Activated T-cell treated with anti-CD3 and anti-CD28 coated beads, Interleukin-2, amount 50 U/mL, for 48 hours (primary cell): Measurements from ENCODE around the gene NRXN2.
A peak's percentile ranks its signal among the peaks of the same experiment; 100 is the strongest.

Source experiments
- DNase-seq, 2 experiments: peaks; one replicate each; pipeline ENCODE4 v3.0.0-alpha.2; 2020

The NRXN2 gene

GRCh38 chr11:64742889-64743590, 20.0 kb upstream of the NRXN2 start:
- peak; percentile 87 to 90 for DNase-seq

DNA sequence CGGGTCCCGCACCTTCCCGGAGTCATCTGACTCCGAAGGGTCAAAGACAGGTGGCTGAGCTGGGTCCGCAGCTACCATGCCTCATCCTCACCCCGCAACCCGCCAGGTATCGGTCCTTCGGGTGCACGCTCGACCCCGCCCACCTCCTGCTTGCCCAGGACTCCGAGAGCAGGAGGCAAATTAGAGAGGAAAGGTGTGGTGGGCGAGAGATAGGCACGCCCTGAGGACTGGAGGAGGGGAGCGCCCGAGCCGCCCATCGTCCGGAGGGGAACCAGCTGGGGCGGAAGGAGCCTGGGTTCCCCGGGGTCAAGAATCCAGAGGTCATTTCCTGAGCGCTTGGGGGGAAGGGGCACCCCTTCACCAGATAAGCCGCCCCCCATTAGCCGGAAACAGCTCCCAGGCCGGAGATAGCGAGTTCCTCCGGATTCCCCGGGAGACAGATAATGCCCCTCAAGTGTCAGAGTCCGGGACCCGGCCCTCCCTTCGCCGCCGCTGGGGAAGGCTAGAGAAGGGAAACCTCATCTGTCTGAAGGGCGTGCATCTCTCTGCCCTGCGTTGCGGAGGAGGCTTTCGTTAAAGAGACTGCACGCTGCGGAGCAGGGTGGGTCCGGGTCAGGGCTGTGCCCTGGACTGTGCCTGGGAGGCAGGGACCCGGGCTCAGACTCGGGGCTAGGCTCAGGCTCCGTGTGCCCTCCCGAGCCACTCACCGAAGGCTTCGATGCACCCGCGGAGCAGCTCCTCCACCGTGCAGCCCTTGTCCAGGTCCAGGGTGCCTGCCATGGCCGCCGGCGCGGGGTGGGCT, 19.3 kb upstream of the NRXN2 start:
- DNase-seq, result no peak

DNA sequence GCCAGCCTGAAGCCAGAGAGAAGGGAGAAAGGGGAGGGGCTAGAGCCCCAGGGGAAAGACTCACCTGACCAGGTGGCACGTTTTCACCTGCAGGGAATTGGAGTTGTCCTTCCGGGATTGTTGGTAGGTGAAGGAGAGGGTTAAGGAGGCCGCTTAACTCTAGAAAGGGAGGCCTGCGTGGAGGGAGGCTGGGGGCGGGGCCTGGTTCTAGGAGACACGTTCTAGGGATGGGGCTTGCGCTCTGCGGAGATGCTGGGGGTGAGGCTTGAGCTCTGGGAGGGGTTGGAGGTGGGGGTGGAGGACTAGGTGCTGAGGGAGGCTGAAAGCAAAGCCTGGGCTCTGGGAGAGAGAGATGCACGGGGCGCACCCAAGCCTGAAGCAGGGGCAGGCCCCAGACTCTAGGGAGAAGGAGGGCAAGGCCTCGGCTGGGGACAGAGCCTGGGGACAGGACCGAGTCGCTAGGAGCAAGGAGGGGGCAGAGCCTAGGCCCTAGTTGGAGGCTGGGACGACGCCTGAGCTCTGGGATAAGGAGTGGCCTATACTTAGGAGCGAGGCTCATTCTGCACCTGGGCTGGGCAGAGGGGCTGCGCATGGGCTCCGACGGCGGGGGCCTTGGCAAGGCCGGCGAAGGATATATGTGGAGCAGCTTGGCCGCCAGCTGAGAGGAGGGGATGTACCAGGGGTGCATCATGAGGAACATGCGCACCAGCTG, 18.5 kb upstream of the NRXN2 start:
- no peak for DNase-seq

DNA sequence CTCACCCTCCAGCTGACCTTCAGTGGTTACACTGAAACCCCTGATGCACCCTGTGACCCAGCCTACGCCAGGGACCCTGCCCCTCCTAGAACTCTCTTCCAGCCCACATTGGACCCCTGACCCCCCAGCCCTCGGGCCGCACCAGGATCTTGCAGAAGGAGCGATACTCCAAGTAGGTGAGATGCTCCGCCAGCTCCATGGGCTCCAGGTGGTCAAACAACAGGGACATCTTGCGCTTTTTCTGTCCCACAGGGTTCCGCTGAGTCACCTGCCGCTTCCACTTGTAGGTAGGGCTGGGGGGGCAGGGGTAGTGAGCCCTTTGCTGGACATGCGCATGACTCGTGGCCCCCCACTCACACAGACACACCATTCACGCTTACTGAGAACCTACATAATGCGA, 16.9 kb upstream of the NRXN2 start:
- DNase-seq, result no peak

DNA sequence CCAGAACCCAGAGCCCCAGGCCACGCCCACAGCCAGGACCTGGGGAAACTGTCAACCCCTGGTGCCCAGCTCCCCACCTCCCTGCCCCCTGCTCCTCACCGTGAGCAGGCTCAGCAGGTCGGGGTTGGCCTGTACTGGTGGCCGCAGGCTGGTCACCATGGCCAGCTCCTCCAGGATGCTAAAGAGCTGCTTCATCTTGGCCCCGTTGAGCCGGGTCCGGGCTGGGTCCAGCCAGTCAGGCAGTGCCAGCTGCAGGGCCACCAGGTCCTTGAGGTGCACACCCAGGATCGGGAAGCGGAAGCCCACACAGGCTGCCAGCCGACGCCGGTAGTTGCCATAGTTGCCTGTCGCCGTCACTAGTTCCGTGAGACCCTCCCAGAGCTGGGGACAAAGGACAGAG, 13.7 kb upstream of the NRXN2 start:
- no peak for DNase-seq

DNA sequence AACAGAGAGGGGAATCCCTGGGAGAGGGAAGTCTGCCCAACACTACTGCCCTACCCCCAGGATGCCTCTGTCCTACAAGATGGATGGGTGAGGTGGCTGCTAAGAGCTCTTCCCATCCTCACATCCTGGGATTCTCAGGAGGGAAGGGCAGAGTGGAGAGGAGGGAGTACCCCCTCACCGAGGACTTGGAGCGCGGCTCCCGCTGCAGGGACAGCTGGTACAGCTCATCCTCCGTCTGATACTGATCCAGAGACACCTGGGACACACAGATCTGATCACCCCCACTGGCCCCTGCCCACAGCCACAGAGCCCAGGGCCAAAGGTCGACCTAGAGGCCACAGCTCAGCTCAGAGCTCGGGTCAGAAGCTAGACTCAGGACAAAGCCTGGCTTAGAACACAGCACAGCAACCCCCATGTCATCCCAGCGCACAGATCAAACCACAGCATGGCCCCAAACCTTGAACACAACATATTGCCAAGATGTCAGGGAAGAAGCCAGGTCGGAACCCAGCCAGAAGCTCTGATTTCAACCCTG, 12.8 kb upstream of the NRXN2 start:
- no peak for DNase-seq

- no peak for DNase-seq
These were observed 12.1 kb upstream of the NRXN2 start for GRCh38 chr11:64734811-64735724.

- DNase-seq, result no peak
These were observed 8.6 kb upstream of the NRXN2 start for GRCh38 chr11:64731601-64732000.

DNA sequence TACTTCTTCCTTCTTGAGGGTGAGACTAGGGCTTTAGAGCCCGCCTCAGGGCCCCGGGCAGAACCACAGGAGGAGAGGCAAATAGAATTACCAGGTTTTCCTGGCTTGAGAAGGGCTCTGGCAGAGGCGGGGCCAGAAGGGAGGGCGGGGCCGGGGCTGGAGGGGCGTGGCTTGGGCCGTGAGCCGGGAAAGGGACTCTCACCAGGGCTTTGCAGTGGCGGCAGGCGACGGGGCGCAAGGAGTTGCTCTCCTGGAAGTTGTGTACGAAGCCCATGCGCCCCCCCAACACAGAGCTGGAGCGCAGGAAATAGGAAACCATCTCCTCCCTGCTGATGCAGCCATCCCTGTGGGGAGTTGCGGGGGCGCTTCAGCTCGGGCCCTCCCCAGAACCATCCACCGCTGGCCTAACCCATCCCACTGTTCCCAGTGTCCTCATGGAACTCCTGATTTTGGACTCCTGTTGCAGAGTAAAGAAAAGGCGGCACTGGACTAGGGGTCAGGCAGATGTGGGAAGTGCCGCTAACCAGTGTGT, 6.9 kb upstream of the NRXN2 start:
- DNase-seq, result peak; percentile 54 to 56

DNA sequence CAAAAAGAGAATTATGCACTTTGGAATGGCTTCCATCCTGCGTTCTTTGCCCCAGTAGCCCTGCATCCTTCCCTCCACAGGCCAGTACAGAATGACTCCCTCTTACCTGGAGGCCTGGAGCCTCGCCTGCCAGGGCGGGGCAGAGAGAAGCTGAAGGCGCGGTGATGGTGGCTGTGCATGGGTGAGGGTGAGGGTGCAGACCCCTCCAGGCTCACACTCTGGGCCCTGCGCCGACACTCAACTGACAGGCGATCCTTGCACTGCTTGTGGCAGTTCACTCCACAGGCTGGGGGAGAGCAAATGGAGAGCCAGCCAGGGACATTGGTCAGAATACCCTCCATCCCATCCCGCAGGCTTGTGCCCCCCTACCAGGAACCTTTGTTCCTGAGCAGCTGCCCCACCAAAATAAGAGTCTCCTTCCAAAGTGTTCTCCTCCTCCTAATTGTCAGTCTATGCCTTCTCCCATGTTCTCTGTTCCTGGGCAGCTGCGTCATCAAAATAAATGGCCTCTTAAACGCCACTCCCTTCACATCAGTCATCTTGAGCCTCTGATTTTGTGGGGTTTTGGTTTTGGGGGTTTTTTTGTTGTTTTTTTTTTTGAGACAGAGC, 5.9 kb upstream of the NRXN2 start:
- no peak for DNase-seq

- no peak for DNase-seq
These were observed 4.0 kb upstream of the NRXN2 start for GRCh38 chr11:64726867-64727530.

DNA sequence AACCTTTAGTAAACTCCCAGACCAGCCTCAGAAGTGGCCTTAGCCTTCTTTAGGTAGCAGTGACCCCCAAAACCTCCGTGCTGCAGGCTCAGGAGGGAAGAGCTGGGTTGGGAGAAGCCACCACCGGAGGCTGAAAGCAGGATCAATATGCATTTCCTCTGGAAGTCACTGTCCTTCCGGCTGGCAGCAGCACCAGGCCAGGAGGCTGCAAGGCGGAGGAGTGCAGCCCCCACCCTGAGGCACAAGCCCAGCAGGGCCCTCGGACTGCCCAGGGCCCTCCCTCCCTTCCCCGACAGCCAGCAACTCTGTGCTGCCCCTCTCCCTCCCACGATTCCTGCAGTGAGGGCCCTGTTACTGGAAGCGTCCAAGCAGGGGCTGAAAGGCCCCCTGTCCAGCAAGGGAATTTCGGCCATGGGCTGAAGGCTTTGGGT, 3.2 kb upstream of the NRXN2 start:
- DNase-seq, result no peak

GRCh38 chr11:64724863-64725532, 2.0 kb upstream of the NRXN2 start:
- DNase-seq, result no peak

- DNase-seq, result peak in 1 of 2 experiments; percentile 30
These were observed 1.2 kb upstream of the NRXN2 start for GRCh38 chr11:64723907-64724862.

- DNase-seq, result no peak
These were observed 594 bp downstream of the NRXN2 start for GRCh38 chr11:64722141-64723065.

GRCh38 chr11:64721359-64721699, 1.7 kb downstream of the NRXN2 start:
- no peak for DNase-seq

DNA sequence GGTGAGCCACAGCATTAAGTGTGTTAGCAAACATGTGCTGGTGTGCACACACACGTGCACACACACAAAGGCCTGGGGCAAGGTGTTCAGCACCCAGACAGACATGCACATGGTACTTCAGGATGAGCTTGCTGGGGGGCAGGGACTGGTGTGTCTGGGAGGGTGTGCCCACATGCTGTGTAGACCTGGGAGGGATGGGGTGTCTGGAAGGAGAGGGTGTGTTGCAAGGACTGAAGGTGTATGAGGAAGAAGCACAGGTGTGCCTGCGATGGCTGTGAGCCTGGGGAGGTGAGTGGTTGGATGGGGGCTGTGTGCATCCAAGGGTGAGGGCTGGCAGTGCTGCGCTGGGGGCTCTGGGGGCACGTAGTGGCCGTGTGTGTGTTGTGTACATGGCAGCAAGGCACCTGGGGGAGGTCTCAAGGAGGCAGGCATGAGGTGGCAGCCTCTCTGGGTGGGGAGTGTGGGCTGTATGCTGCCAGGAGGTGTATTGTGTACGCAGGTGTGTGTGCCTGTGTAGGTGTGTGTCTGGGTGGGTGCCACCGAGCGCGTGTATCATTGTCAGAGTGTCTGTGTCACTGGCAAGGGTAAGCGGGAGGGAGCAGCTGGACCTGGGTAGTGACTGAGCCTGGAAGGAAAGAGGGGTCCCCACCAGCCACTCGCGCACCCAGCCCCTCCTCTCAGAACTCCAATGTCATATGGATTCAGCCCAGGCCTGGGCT, 2.2 kb downstream of the NRXN2 start:
- DNase-seq, result no peak

- no peak for DNase-seq
These were observed 2.8 kb downstream of the NRXN2 start for GRCh38 chr11:64720167-64720566.
